AG04449 (cell line): ENCODE data around the gene POU1F1.
"Not testable (repeated sequence)": the region's sequence is repeated elsewhere in the genome, so short reads cannot be mapped to it uniquely, and the experiment has no call there.

Experiments used
- CTCF ChIA-PET: fragments of 350-600 bp; formaldehyde crosslinking; extraction: SDS; loops from one replicate; lab custom pipeline; 2021; ENCODE audit warnings: antibody characterized with exemption; lab: Yijun Ruan, JAX
- POLR2A ChIA-PET: fragments of 400-600, 350-600 bp; formaldehyde crosslinking; extraction: SDS; loops from one replicate; lab custom pipeline; 2020; ENCODE audit warnings: antibody characterized with exemption, inconsistent platforms; lab: Yijun Ruan, JAX
- DNase-seq: peaks from one replicate; pipeline ENCODE4 v3.0.0-alpha.2; 2010; ENCODE audit warnings: low read depth, low spot score
- H3K4me3 ChIP-seq: 2 replicates; pipeline ENCODE4 v1.5.1; 2011; ENCODE audit warnings: low read depth, mild to moderate bottlenecking, control low read depth, low read length
- TF ChIP-seq, protein P1 (sequence below): IDR thresholded peaks from one replicate; pipeline ENCODE4 v1.5.1; 2011; ENCODE audit warnings: mild to moderate bottlenecking, moderate library complexity, low read length, control low read depth, inconsistent platforms; ENCODE audit not compliant: insufficient read depth; ENCODE audit errors: missing control alignments

POU1F1 gene

DNA sequence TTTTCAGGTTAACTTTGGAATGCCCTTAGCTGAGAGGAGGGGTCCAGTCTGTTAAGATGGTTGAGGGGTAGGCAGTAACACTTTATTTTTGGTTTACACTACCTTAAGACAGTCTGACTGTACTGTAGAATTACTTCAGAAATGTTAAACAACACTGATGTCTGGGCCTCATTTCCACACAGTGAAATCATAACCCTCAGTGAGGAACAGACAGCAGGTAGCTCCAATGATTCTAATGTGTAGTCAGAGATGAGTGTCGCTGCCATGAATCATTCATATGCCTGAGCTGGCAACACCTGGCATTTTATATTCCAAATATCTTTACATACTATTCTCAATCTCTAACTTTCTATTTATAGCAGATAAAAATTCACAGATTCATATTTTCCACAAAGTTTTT, 37.3 kb upstream of the POU1F1 start:
- CTCF ChIA-PET: interaction anchor here (1.0 to 5.5 kb wide), 3 partner anchors 15 to 190 kb away, joined by 3 to 32 read pairs (median 4); no protein-coding TSS in a partner anchor
- POLR2A ChIA-PET: no interaction called here
- no peak for DNase-seq
- no peak overlapping the region for H3K4me3 ChIP-seq
- TF ChIP-seq, protein P1, sequence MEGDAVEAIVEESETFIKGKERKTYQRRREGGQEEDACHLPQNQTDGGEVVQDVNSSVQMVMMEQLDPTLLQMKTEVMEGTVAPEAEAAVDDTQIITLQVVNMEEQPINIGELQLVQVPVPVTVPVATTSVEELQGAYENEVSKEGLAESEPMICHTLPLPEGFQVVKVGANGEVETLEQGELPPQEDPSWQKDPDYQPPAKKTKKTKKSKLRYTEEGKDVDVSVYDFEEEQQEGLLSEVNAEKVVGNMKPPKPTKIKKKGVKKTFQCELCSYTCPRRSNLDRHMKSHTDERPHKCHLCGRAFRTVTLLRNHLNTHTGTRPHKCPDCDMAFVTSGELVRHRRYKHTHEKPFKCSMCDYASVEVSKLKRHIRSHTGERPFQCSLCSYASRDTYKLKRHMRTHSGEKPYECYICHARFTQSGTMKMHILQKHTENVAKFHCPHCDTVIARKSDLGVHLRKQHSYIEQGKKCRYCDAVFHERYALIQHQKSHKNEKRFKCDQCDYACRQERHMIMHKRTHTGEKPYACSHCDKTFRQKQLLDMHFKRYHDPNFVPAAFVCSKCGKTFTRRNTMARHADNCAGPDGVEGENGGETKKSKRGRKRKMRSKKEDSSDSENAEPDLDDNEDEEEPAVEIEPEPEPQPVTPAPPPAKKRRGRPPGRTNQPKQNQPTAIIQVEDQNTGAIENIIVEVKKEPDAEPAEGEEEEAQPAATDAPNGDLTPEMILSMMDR: no peak

GRCh38 chr3:87311309-87311708, 34.9 kb upstream of the POU1F1 start:
- TF ChIP-seq, protein P1: no peak
- no peak overlapping the region for H3K4me3 ChIP-seq
- DNase-seq: no peak
- CTCF ChIA-PET: interaction anchor here (1.8 to 5.5 kb wide), 2 partner anchors 13 to 192 kb away, joined by 7 to 32 read pairs; no protein-coding TSS in a partner anchor
- POLR2A ChIA-PET: no interaction called here

GRCh38 chr3:87309601-87310000, 33.2 kb upstream of the POU1F1 start:
- TF ChIP-seq, protein P1: no peak
- DNase-seq: no peak
- no peak overlapping the region for H3K4me3 ChIP-seq
- POLR2A ChIA-PET: no interaction called here
- CTCF ChIA-PET: interaction anchor here (1.4 to 5.5 kb wide), 2 partner anchors 11 to 693 kb away, joined by 3 to 32 read pairs; no protein-coding TSS in a partner anchor

- CTCF ChIA-PET: interaction anchor here (0.8 to 1.4 kb wide), 2 partner anchors 9 to 43 kb away, joined by 4 to 8 read pairs; no protein-coding TSS in a partner anchor
- DNase-seq: no peak
- TF ChIP-seq, protein P1: no peak
- H3K4me3 ChIP-seq: no peak overlapping the region
- POLR2A ChIA-PET: no interaction called here
Measured at GRCh38 chr3:87307805-87308204, 31.4 kb upstream of the POU1F1 start.

DNA sequence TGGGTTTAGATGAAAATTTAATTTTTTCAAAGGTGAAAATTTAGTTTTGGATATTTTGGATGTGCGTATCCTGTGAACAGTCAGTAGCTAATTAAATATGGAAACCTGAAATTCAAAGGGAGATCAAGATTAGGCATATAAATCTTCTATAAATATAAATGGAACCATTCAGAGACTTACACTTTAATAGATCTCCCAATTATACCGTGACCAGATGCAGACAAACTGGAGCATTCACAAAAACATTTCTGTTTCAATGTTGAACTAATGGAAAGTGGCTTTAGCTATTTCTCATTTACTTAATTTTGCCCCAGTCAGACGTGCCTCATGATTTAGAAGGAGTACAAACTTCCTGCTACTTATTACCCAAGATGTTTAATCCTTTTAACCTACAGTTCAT, 29.1 kb upstream of the POU1F1 start:
- ChIA-PET CTCF (interaction anchor here (1.1 to 1.3 kb wide), 2 partner anchors 195 to 197 kb away, joined by 3 to 6 read pairs; no protein-coding TSS in a partner anchor), POLR2A (no interaction called here)
- H3K4me3 ChIP-seq: no peak overlapping the region
- DNase-seq: no peak
- TF ChIP-seq, protein P1: no peak

- POLR2A ChIA-PET, H3K4me3 ChIP-seq, DNase-seq: not testable (repeated sequence)
- CTCF ChIA-PET: interaction anchor here (1.1 kb wide), 1 partner anchor 195 kb away, joined by 6 read pairs; no protein-coding TSS in a partner anchor
Measured at GRCh38 chr3:87305031-87305430, 28.6 kb upstream of the POU1F1 start.
